K562 (cell line): ENCODE measurements around the gene KCTD16. TPM values are rescaled to one million over a fixed set of nuclear protein-coding genes. Genes with fewer than 3 reads are reported as not detected.

ENCODE experiments used
- ZBTB9 ChIP-seq: fragments of 450-650 bp; formaldehyde crosslinking; IDR thresholded peaks from 2 replicates; pipeline ENCODE4 v1.4.0; 2020; ENCODE audit warnings: mild to moderate bottlenecking, moderate library complexity
- ZNF232 ChIP-seq: sonication (generic); formaldehyde crosslinking; IDR thresholded peaks from 2 replicates; pipeline ENCODE4 v1.8.0; 2022; ENCODE audit warnings: mild to moderate bottlenecking, missing genetic modification reagents
- polyA plus RNA-seq, 8 experiments: library from polyadenylated mRNA; depleted of rRNA in 4 of 8; stranded (reverse) in 5 of 8; unstranded in 3 of 8; fragments of >200 nt; fragmentation: Nextera tagmentation in 2 of 8; fragmentation: Illumina TruSeq in 1 of 8; extraction: Ambion mirVana in 2 of 8; extraction: Trizol in 1 of 8; gene quantifications; 2 replicates each; pipeline versions ENCODE4 v1.2.1 to v1.2.3, GENCODE V29; 2011 to 2014; ENCODE audit warnings: inconsistent platforms in 1 of 8, missing spikeins in 1 of 8
- total RNA-seq, 7 experiments: library from RNA; depleted of rRNA in 6 of 7; stranded (reverse); fragments of >200 nt in 6 of 7; fragmentation: Illumina TruSeq in 2 of 7; extraction: Trizol in 2 of 7; gene quantifications; 2 replicates each; pipeline versions ENCODE4 v1.2.1 to v1.2.3, GENCODE V29; 2011 to 2021; ENCODE audit warnings: low replicate concordance in 1 of 7
- TF ChIP-seq, protein P1 (sequence below): fragments of 450-650 bp; IDR thresholded peaks from 2 replicates; pipeline ENCODE4 v1.6.1; 2016; ENCODE audit warnings: low read depth
- TF ChIP-seq, protein P2 (sequence below): fragments of 250-450 bp; sonication (Bioruptor Pico); IDR thresholded peaks from 2 replicates; pipeline ENCODE4 v1.8.0; 2021; ENCODE audit warnings: mild to moderate bottlenecking, moderate library complexity

KCTD16 gene
- total and polyA plus RNA-seq, 9 of the 15 experiments (the other 6 are each of a cell fraction or from before 2014, with no cell fraction given): 0.04 TPM; not detected in 8

DNA sequence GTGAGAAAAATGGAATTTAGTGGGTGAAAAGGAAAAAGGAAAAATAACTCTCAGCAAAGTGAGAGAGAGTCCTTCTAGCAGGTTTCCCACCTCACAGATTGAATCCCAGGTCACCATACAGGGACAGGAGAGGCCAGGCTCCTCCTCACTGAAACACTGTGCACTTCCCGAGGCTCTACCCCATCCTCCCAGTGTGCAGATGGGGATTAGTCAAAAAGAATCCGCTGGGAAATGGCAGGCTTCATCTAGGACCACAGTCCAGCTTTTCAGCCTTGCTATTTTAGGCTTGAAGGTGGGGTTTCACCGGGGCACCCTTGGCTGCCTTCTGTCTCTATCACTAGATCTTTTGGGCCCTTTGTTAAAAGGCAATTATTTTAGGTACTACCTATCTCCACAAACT is 48.0 kb upstream of the KCTD16 start (continued):
- TF ChIP-seq, protein P1, sequence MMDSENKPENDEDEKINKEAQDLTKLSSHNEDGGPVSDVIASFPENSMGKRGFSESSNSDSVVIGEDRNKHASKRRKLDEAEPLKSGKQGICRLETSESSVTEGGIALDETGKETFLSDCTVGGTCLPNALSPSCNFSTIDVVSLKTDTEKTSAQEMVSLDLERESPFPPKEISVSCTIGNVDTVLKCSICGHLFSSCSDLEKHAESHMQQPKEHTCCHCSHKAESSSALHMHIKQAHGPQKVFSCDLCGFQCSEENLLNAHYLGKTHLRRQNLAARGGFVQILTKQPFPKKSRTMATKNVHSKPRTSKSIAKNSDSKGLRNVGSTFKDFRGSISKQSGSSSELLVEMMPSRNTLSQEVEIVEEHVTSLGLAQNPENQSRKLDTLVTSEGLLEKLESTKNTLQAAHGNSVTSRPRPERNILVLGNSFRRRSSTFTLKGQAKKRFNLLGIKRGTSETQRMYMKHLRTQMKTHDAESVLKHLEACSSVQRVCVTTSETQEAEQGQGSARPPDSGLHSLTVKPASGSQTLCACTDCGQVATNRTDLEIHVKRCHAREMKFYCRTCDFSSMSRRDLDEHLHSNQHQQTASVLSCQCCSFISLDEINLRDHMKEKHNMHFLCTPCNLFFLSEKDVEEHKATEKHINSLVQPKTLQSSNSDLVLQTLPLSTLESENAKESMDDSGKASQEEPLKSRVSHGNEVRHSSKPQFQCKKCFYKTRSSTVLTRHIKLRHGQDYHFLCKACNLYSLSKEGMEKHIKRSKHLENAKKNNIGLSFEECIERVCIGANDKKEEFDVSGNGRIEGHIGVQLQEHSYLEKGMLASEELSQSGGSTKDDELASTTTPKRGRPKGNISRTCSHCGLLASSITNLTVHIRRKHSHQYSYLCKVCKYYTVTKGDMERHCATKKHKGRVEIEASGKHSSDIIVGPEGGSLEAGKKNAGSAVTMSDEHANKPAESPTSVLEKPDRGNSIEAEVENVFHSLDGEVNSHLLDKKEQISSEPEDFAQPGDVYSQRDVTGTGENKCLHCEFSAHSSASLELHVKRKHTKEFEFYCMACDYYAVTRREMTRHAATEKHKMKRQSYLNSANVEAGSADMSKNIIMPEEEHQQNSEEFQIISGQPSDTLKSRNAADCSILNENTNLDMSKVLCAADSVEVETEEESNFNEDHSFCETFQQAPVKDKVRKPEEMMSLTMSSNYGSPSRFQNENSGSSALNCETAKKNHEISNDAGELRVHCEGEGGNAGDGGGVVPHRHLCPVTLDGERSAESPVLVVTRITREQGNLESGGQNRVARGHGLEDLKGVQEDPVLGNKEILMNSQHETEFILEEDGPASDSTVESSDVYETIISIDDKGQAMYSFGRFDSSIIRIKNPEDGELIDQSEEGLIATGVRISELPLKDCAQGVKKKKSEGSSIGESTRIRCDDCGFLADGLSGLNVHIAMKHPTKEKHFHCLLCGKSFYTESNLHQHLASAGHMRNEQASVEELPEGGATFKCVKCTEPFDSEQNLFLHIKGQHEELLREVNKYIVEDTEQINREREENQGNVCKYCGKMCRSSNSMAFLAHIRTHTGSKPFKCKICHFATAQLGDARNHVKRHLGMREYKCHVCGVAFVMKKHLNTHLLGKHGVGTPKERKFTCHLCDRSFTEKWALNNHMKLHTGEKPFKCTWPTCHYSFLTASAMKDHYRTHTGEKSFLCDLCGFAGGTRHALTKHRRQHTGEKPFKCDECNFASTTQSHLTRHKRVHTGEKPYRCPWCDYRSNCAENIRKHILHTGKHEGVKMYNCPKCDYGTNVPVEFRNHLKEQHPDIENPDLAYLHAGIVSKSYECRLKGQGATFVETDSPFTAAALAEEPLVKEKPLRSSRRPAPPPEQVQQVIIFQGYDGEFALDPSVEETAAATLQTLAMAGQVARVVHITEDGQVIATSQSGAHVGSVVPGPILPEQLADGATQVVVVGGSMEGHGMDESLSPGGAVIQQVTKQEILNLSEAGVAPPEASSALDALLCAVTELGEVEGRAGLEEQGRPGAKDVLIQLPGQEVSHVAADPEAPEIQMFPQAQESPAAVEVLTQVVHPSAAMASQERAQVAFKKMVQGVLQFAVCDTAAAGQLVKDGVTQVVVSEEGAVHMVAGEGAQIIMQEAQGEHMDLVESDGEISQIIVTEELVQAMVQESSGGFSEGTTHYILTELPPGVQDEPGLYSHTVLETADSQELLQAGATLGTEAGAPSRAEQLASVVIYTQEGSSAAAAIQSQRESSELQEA: no peak
- TF ChIP-seq, protein P2, sequence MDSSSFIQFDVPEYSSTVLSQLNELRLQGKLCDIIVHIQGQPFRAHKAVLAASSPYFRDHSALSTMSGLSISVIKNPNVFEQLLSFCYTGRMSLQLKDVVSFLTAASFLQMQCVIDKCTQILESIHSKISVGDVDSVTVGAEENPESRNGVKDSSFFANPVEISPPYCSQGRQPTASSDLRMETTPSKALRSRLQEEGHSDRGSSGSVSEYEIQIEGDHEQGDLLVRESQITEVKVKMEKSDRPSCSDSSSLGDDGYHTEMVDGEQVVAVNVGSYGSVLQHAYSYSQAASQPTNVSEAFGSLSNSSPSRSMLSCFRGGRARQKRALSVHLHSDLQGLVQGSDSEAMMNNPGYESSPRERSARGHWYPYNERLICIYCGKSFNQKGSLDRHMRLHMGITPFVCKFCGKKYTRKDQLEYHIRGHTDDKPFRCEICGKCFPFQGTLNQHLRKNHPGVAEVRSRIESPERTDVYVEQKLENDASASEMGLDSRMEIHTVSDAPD (CRISPR knock-in tag): no peak
- TF ChIP-seq ZBTB9 (CRISPR knock-in tag) (no peak), ZNF232 (CRISPR knock-in tag) (no peak)
